Left lung (tissue), 10 donors: Measurements from ENCODE around the gene SMIM1. TPM values are rescaled to one million over a fixed set of nuclear protein-coding genes. Genes with fewer than 3 reads are reported as not detected.

ENCODE experiments used
- ATAC-seq: fragments of 200-7000 bp; cut with Tn5 transposase; one replicate; pipeline ENCODE4 v1.9.1; 2020; ENCODE audit warnings: moderate library complexity
- DNase-seq, 4 donors: peaks; one replicate each; pipeline ENCODE4 v3.0.0-alpha.2; 2013 to 2020
- H3K27ac ChIP-seq, 2 donors: fragments of 200-600 bp; sonication (generic) in 1 of 2; one replicate each; pipeline versions ENCODE4 v1.5.0 to v1.8.0; 2020 to 2021
- H3K27me3 ChIP-seq, 2 donors: fragments of 200-600 bp; sonication (generic) in 1 of 2; one replicate each; pipeline versions ENCODE4 v1.5.0 to v1.8.0; 2020 to 2021
- H3K36me3 ChIP-seq, 2 donors: fragments of 200-600 bp; sonication (generic) in 1 of 2; one replicate each; pipeline versions ENCODE4 v1.5.0 to v1.8.0; 2020 to 2021
- H3K4me1 ChIP-seq, 2 donors: fragments of 200-600 bp; one replicate each; pipeline ENCODE4 v1.8.0; 2021
- H3K4me3 ChIP-seq, 2 donors: fragments of 200-600 bp; sonication (generic) in 1 of 2; one replicate each; pipeline versions ENCODE4 v1.5.0 to v1.8.0; 2020 to 2021; ENCODE audit warnings: mild to moderate bottlenecking in 1 of 2
- H3K9me3 ChIP-seq, 2 donors: fragments of 200-600 bp; sonication (generic) in 1 of 2; one replicate each; pipeline versions ENCODE4 v1.5.0 to v1.8.0; 2020 to 2021
- CTCF ChIP-seq, 2 donors: fragments of 200-600 bp; sonication (generic) in 1 of 2; IDR thresholded peaks; one replicate each; pipeline versions ENCODE4 v1.5.0 to v1.8.0; 2021; ENCODE audit warnings: antibody characterized with exemption in 2 of 2
- intact Hi-C, 2 donors: fragments of 100-400 bp; cut with DNase I; formaldehyde crosslinking; loops; one replicate each; pipeline versions ENCODE4 v1.11.2 to v1.14.2; 2022
- polyA plus RNA-seq, 6 donors: library from polyadenylated mRNA; unstranded; fragments of 120-200 nt; gene quantifications; one replicate each; pipeline ENCODE4 v1.2.1, GENCODE V29; 2013; ENCODE audit not compliant: insufficient read length in 6 of 6
- total RNA-seq, 2 donors: library from RNA; stranded (reverse); fragmentation: NEBNext Ultra II Directional; extraction: Animal tissue kit (Norgen Biotek cat#: 25700); gene quantifications; one replicate each; pipeline ENCODE4 v1.2.1, GENCODE V29; 2021
- donor health status: DM: no; HTN: yes; CAD: no.
- donor health status: DM: no; HTN: no; CAD: no.

Gene SMIM1
- total and polyA plus RNA-seq, 8 donors, result 1.6 to 7.4 (median 5.5) TPM

GRCh38 chr1:3822421-3822820 is 49.9 kb downstream of the SMIM1 start:
- no peak overlapping the region for H3K4me3 ChIP-seq
- intact Hi-C loops, result no loop called here
- no peaks in the 10 kb centered on the region for H3K9me3 ChIP-seq
- H3K27me3 ChIP-seq, result no peaks in the 10 kb centered on the region
- ATAC-seq (no peak), DNase-seq (no peak)
- H3K4me1 ChIP-seq, result no peaks in the 10 kb centered on the region
- H3K27ac ChIP-seq, result no peak overlapping the region
- peaks cover 0 to 84% of the 10 kb centered on the region in 2 donors for H3K36me3 ChIP-seq
- TF ChIP-seq CTCF (IDR thresholded peaks at IDR 0.05), result no peak

- intact Hi-C loops, result no loop called here
- ATAC-seq, result no peak
- Histone ChIP-seq H3K27me3 (no peaks in the 10 kb centered on the region), H3K9me3 (no peaks in the 10 kb centered on the region), H3K27ac (no peak overlapping the region), H3K4me3 (no peak overlapping the region), H3K36me3 (peaks cover 0 to 100% of the 10 kb centered on the region in 2 donors), H3K4me1 (no peaks in the 10 kb centered on the region)
- no peak for DNase-seq
- TF ChIP-seq CTCF (IDR thresholded peaks at IDR 0.05), result no peak
These were observed 52.1 kb downstream of the SMIM1 start for GRCh38 chr1:3824650-3825049.

GRCh38 chr1:3825356-3825755 is 52.8 kb downstream of the SMIM1 start:
- H3K9me3 ChIP-seq, result no peaks in the 10 kb centered on the region
- no peaks in the 10 kb centered on the region for H3K27me3 ChIP-seq
- intact Hi-C loops, result no loop called here
- H3K27ac ChIP-seq, result no peak overlapping the region
- ATAC-seq, result no peak
- no peaks in the 10 kb centered on the region for H3K4me1 ChIP-seq
- no peak overlapping the region for H3K4me3 ChIP-seq
- no peak for TF ChIP-seq CTCF (IDR thresholded peaks at IDR 0.05)
- peaks cover 0 to 100% of the 10 kb centered on the region in 2 donors for H3K36me3 ChIP-seq
- DNase-seq, result no peak

Other genes starting within 250 kb of the SMIM1 start
- gene MEGF6, start 161.2 kb upstream of the SMIM1 start, total RNA-seq, result 100 to 1,000 TPM in 1 of 2 donors, 10 to 100 TPM in 1; 40.6 to 108 TPM
- gene MEGF6, start 161.2 kb upstream of the SMIM1 start, polyA plus RNA-seq, result 10 to 100 TPM; 46.7 to 72.6 (median 51.5) TPM
- gene TPRG1L, start 147.7 kb upstream of the SMIM1 start, total RNA-seq, result 10 to 100 TPM; 42.5 to 42.9 TPM
- 10 to 100 TPM; 27.3 to 33.8 (median 30.4) TPM for gene TPRG1L, start 147.7 kb upstream of the SMIM1 start, polyA plus RNA-seq
- 10 to 100 TPM; 20.2 to 23.1 TPM for gene WRAP73, start 122.6 kb upstream of the SMIM1 start, total RNA-seq
- 10 to 100 TPM; 14.3 to 21.2 (median 15.4) TPM for gene WRAP73, start 122.6 kb upstream of the SMIM1 start, polyA plus RNA-seq
- 1 to 10 TPM; 1.8 to 2.7 TPM for gene TP73, start 120.2 kb upstream of the SMIM1 start, total RNA-seq
- 1 to 10 TPM; 1.6 to 2.1 (median 2.0) TPM for gene TP73, start 120.2 kb upstream of the SMIM1 start, polyA plus RNA-seq
- not detected for gene CCDC27, start 20.3 kb upstream of the SMIM1 start, total RNA-seq
- gene CCDC27, start 20.3 kb upstream of the SMIM1 start, polyA plus RNA-seq, result under 1 TPM; 0.17 to 0.31 (median 0.25) TPM
- gene LRRC47, start 23.7 kb downstream of the SMIM1 start, total RNA-seq, result 10 to 100 TPM; 34.2 to 36.6 TPM
- gene LRRC47, start 23.7 kb downstream of the SMIM1 start, polyA plus RNA-seq, result 10 to 100 TPM; 49.4 to 66.4 (median 53.0) TPM
- 10 to 100 TPM; 44.8 to 49.5 TPM for gene CEP104, start 84.5 kb downstream of the SMIM1 start, total RNA-seq
- 10 to 100 TPM; 32.5 to 44.8 (median 34.4) TPM for gene CEP104, start 84.5 kb downstream of the SMIM1 start, polyA plus RNA-seq
- gene DFFB, start 84.7 kb downstream of the SMIM1 start, total RNA-seq, result 1 to 10 TPM; 5.4 to 8.9 TPM
- gene DFFB, start 84.7 kb downstream of the SMIM1 start, polyA plus RNA-seq, result 10 to 100 TPM in 5 of 6 donors, 1 to 10 TPM in 1; 9.6 to 14.7 (median 11.9) TPM
- gene C1orf174, start 127.5 kb downstream of the SMIM1 start, total RNA-seq, result 10 to 100 TPM; 19.3 to 29.5 TPM
- 10 to 100 TPM; 20.9 to 26.7 (median 24.7) TPM for gene C1orf174, start 127.5 kb downstream of the SMIM1 start, polyA plus RNA-seq